Large intestine (tissue), 3 donors: ENCODE results near the gene SYNJ2. TPM values are rescaled to one million over a fixed set of nuclear protein-coding genes. Genes with fewer than 3 reads are reported as not detected.

ENCODE experiments used
- DNase-seq, 2 donors: peaks; one replicate each; pipeline versions ENCODE4 v3.0.0 to v3.0.0-alpha.2; 2013
- H3K27ac ChIP-seq: one replicate; pipeline ENCODE4 v1.5.1; 2013; ENCODE audit warnings: low read length
- H3K27me3 ChIP-seq: 2 replicates; pipeline ENCODE4 v1.6.1; 2013; ENCODE audit warnings: low read length; ENCODE audit not compliant: control insufficient read depth, insufficient read depth
- H3K36me3 ChIP-seq: 2 replicates; pipeline ENCODE4 v1.6.1; 2013; ENCODE audit warnings: low read length; ENCODE audit not compliant: control insufficient read depth, insufficient read depth
- H3K4me1 ChIP-seq: one replicate; pipeline ENCODE4 v1.6.1; 2013; ENCODE audit warnings: low read length; ENCODE audit not compliant: control insufficient read depth, insufficient read depth
- H3K4me3 ChIP-seq: one replicate; pipeline ENCODE4 v1.5.1; 2013; ENCODE audit warnings: low read length
- H3K9me3 ChIP-seq: one replicate; pipeline ENCODE4 v1.6.1; 2013; ENCODE audit warnings: mild to moderate bottlenecking, low read depth, low read length, moderate library complexity; ENCODE audit not compliant: control insufficient read depth
- WGBS: methylation state at CpG from one replicate; pipeline ENCODE4 v1.1.5; 2013; ENCODE audit warnings: low lambda C conversion rate; ENCODE audit not compliant: insufficient coverage; 5-methylcytosine and 5-hydroxymethylcytosine counted together
- polyA plus RNA-seq: library from polyadenylated mRNA; unstranded; fragments of 120-200 nt; gene quantifications from one replicate; pipeline ENCODE4 v1.2.1, GENCODE V29; 2013

SYNJ2 gene
- polyA plus RNA-seq, 1 donor: 14.3 TPM

- H3K36me3 ChIP-seq: no peaks in the 10 kb centered on the region
- no peaks in the 10 kb centered on the region for H3K27me3 ChIP-seq
- H3K27ac ChIP-seq: no peak overlapping the region
- DNase-seq: peak in 1 of 2 donors; percentile 46
- WGBS: 84% methylated on average over 5 of the region's 13 CpGs
- no peak overlapping the region for H3K4me3 ChIP-seq
- H3K9me3 ChIP-seq: no peaks in the 10 kb centered on the region
- peaks cover 5% of the 10 kb centered on the region for H3K4me1 ChIP-seq
Measured at GRCh38 chr6:158009114-158009891, 27.6 kb downstream of the SYNJ2 start.

DNA sequence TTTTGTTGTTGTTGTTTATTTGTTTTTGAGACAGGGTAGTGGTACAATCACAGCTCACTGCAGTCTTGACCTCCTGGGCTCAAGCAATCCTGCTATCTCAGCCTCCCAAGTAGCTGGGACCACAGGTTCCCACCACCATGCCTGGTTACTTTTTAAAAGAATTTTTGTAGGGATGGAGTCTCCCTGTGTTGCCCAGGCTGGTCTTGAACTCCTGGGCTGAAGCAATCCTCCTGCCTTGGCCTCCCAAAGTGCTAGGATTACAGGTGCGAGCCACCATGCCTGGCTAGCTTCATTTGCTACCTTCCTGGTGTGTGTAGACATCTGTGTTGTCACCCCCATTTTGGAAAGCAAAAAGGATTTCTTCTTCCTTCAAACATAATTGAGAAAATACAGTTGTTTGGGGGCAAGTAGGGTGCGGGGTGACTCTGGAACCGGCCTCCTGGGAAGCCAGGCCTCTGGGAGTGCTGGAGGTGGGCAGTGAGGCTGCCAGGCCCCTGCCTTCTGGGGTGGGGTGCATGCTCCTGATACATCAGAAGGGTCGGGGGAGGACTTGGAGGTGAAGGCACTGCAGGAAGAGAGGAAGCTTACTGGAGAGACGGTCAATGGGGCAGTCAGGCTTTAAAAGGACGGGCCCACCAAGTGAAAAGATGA lies 28.4 kb downstream of the SYNJ2 start:
- no peaks in the 10 kb centered on the region for H3K27me3 ChIP-seq
- no peak overlapping the region for H3K27ac ChIP-seq
- H3K4me1 ChIP-seq: no peaks in the 10 kb centered on the region
- no peak overlapping the region for H3K4me3 ChIP-seq
- WGBS: 100% methylated on average over 3 of the region's 6 CpGs
- DNase-seq: no peak
- H3K36me3 ChIP-seq: no peaks in the 10 kb centered on the region
- no peaks in the 10 kb centered on the region for H3K9me3 ChIP-seq

GRCh38 chr6:158010591-158011477 lies 29.2 kb downstream of the SYNJ2 start:
- H3K4me1 ChIP-seq: no peaks in the 10 kb centered on the region
- no peak overlapping the region for H3K4me3 ChIP-seq
- H3K27me3 ChIP-seq: no peaks in the 10 kb centered on the region
- no peaks in the 10 kb centered on the region for H3K9me3 ChIP-seq
- no peak overlapping the region for H3K27ac ChIP-seq
- 98% methylated on average over 8 of the region's 19 CpGs for WGBS
- H3K36me3 ChIP-seq: no peaks in the 10 kb centered on the region
- DNase-seq: no peak

- no peak overlapping the region for H3K27ac ChIP-seq
- DNase-seq: no peak
- H3K4me3 ChIP-seq: no peak overlapping the region
- H3K4me1 ChIP-seq: no peaks in the 10 kb centered on the region
- no peaks in the 10 kb centered on the region for H3K27me3 ChIP-seq
- no peaks in the 10 kb centered on the region for H3K36me3 ChIP-seq
- no peaks in the 10 kb centered on the region for H3K9me3 ChIP-seq
- no CpG with 5 or more reads among the region's 6 CpGs for WGBS
Measured at GRCh38 chr6:158011478-158011920, 29.8 kb downstream of the SYNJ2 start.

DNA sequence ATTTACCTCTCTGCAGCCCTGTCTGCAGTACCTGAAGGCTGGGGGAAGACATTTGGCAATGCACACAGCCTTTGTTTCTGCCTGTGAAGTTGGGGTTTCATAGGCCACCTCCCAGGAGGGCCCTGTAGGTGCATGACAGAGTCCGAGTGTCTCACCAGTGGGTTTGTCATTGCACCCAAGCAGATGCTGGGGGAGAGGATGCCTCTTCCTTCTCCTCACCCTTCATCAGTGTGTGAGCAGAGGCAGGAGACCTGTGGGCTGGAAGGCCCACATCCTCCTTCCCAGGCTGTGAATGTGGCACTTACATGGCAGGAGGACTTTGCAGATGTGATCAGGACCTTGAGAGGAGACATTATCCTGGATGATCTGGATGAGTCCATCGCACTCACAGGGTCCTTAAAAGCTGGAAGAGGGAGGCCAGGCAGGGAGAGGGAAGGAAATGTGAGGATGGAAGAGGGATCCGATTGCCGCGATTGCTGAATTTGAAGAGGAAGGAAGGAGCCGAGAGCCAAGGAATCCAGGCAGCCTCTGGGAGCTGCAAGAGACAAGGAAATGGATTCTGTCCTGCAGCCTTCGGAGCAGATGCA lies 30.4 kb downstream of the SYNJ2 start:
- H3K4me3 ChIP-seq: no peak overlapping the region
- no CpG with 5 or more reads among the region's 7 CpGs for WGBS
- no peak for DNase-seq
- no peaks in the 10 kb centered on the region for H3K27me3 ChIP-seq
- no peaks in the 10 kb centered on the region for H3K4me1 ChIP-seq
- H3K36me3 ChIP-seq: no peaks in the 10 kb centered on the region
- no peak overlapping the region for H3K27ac ChIP-seq
- H3K9me3 ChIP-seq: no peaks in the 10 kb centered on the region

DNA sequence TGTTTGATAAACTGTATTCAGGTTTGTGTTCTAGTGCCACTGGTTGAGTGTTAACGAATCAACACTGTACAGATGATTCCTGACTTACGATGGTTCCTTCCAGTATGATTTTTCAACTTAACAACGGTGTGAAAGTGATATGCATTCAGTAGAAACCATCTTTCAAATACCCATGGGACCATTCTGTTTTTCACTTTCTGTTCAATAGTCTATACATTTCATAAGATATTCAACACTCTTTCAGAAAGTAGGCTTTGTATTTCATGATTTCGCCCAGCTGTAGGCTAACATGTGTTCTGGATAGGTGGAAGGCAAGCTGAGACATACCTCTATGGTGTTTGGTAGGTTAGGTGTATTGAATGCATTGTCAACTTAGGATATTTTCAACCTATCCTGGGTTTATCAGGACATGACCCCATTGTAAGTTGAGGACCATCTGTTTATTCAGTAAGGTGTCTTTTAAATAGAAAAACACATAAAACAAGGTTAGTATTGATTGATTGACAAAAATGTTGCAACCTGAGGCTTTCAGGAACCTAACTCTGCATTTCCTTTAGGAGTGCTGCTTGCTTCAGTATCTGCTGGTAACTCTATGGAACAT lies 32.3 kb downstream of the SYNJ2 start:
- 100% methylated on average over 1 of the region's 4 CpGs for WGBS
- no peak overlapping the region for H3K27ac ChIP-seq
- no peak overlapping the region for H3K4me3 ChIP-seq
- H3K27me3 ChIP-seq: no peaks in the 10 kb centered on the region
- no peaks in the 10 kb centered on the region for H3K4me1 ChIP-seq
- H3K9me3 ChIP-seq: no peaks in the 10 kb centered on the region
- no peak for DNase-seq
- H3K36me3 ChIP-seq: peaks cover 6% of the 10 kb centered on the region

DNA sequence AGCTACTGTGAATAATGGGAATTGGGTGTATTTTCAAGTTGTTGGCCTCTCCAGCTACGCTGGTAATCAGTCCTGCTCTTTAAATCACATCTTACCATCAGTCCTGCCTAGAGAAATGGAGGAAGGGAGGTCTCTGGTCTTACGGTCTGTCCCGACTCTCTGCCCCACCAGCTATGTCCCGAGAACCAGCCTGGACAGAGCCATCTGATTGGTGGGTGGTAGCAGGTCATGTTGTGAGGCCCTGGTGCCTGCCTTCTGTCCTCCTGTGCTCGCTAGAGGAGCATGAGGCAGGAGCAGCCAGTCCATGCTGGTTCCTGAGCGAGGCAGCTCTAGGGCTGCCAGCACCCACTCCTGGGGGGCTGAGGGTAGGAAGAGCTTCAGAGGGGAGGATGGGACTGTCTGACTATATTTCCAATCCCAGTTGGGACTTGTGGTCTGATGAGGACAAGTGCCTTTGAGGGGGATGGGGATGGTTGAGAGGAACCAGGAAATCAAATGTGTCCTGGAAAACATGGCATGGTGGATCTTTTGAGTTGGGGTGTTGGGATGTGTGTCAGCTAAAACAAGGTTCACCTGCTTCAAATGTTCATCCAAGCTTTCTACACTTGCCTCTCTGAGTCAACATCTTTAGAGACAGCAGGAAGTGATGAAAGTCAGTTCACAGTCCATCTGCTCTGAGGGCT lies 33.0 kb downstream of the SYNJ2 start:
- no CpG with 5 or more reads among the region's 6 CpGs for WGBS
- H3K4me3 ChIP-seq: no peak overlapping the region
- H3K27ac ChIP-seq: no peak overlapping the region
- no peaks in the 10 kb centered on the region for H3K4me1 ChIP-seq
- H3K9me3 ChIP-seq: no peaks in the 10 kb centered on the region
- DNase-seq: no peak
- peaks cover 13% of the 10 kb centered on the region for H3K36me3 ChIP-seq
- no peaks in the 10 kb centered on the region for H3K27me3 ChIP-seq

DNA sequence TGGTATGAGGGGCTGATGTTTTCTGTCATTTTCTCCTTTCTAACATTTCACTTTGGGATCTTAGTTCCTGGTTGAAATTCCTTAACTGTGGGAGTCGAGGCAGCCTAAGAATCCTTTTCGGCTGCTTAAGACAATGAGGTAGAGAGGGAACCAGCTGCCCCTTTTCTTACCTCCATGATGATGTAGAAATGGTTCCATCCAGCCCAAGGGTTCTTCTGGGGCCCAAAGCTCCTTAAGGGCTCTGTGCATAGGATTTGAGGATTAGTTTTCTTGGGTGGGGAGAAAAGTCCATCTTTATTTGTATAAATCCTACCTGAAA lies 33.5 kb downstream of the SYNJ2 start:
- no CpG with 5 or more reads among the region's 2 CpGs for WGBS
- H3K27ac ChIP-seq: no peak overlapping the region

DNA sequence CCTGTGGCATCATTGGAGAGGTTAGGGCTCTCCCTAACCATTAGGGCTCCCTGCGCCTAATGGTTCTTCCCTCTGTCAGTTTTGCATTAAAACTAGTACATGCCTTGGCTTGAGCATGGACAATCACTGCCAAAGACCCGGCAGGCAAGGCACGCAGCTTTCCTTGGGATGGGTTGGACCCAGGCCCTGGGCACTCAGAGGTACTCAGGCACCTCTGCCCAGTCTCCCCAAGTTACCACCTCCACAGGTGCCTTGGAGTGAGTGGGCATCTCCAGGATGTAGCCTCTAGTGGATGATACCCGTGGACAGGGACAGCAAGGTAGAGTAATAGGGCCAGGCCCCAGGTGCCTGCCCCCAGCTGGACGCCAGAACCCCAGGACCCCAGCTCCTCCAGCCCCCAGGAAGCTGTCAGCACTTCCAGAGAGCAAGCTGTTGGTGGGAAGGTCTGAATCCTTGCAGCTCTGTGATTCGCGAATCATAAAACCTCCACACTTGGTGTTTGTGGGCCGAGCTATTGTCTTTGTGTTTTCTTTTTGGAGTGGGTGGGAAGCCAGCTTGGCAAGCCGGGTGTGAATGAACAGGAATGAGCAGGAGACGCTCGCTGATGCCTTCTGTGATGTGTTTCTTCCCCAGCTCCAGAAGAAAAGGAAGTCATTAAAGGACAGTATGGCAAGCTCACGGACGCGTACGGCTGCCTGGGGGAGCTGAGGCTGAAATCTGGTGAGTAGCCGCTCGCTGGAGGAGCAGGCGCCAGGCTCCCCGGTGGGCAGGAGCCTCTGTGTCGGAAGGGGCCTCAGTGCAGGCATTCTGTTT lies 35.1 kb downstream of the SYNJ2 start:
- no peaks in the 10 kb centered on the region for H3K9me3 ChIP-seq
- H3K27me3 ChIP-seq: no peaks in the 10 kb centered on the region
- H3K27ac ChIP-seq: no peak overlapping the region
- WGBS: no CpG with 5 or more reads among the region's 20 CpGs
- no peaks in the 10 kb centered on the region for H3K4me1 ChIP-seq
- peaks cover 25% of the 10 kb centered on the region for H3K36me3 ChIP-seq
- no peak overlapping the region for H3K4me3 ChIP-seq
- DNase-seq: no peak

More for the DNA sequence above, 33.5 kb downstream of the SYNJ2 start:
- H3K9me3 ChIP-seq: no peaks in the 10 kb centered on the region
- H3K36me3 ChIP-seq: peaks cover 18% of the 10 kb centered on the region
- no peaks in the 10 kb centered on the region for H3K27me3 ChIP-seq
- H3K4me1 ChIP-seq: no peaks in the 10 kb centered on the region
- no peak for DNase-seq
- no peak overlapping the region for H3K4me3 ChIP-seq
